Measurements from ENCODE around the gene SPATA3. TPM values are rescaled to one million over a fixed set of nuclear protein-coding genes. Genes with fewer than 3 reads are reported as not detected.

The SPATA3 gene
- total RNA-seq, 2 experiments from 2014 or later = not detected

DNA sequence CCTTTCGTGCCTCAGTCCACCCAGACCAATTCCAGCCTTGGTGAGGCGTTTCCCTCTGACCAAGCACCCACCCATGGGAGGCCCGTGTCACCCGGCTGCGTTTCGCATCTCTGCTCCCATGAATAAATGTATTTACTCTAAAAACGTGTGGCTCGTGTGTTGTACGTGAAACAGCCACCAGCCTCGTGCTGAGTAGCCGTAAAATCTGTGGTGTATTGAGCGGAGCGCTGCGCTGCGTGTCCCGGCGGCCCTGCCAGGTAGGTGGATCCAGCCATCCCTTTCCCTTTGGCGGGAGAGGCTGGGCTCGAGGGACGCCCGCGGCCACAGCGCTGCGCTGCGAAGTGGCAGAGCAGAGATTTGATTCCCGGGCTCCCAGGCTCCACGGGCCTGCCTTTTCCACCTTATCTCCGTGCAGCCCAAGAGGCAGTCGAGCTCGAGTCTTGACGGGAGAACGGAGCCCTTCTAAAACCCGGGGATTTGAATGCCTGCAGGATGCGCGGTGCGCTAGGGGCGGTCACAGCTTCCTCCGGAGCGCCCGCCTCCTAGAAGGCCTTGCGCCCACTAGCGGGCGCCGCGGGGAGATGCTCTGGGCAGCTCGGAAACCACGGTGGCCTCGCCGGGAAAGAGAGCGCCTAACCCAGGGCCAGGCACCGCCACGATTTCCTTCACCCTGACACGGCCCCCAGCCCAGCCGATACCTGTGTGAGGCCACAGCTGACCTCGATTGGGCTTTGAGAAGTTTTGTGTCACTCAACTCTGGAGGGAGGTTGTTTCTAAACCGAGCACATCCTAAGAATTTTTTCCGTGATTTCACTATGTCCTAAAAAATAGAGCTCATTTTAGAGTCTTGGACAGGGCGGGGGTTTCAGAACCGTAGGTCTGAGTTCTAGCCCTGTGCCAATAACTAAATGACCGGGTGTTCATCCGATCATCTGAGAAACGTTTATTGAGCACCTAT lies 56.9 kb downstream of the SPATA3 start:
- Mint-ChIP-seq H3K36me3 (ENCODE audit: low read depth) (peaks cover 5% of the 10 kb centered on the region), H3K4me1 (ENCODE audit: low read depth) (peaks cover 33% of the 10 kb centered on the region), H3K27me3 (peaks cover 16% of the 10 kb centered on the region), H3K27ac (peak overlapping the region; percentile 22), H3K4me3 (peak overlapping the region; percentile 88), H3K9me3 (no peaks in the 10 kb centered on the region)
- H3K4me1 ChIP-seq (ENCODE audit: insufficient read depth, low read length) = peaks cover 26% of the 10 kb centered on the region
- TF ChIP-seq, protein P1, sequence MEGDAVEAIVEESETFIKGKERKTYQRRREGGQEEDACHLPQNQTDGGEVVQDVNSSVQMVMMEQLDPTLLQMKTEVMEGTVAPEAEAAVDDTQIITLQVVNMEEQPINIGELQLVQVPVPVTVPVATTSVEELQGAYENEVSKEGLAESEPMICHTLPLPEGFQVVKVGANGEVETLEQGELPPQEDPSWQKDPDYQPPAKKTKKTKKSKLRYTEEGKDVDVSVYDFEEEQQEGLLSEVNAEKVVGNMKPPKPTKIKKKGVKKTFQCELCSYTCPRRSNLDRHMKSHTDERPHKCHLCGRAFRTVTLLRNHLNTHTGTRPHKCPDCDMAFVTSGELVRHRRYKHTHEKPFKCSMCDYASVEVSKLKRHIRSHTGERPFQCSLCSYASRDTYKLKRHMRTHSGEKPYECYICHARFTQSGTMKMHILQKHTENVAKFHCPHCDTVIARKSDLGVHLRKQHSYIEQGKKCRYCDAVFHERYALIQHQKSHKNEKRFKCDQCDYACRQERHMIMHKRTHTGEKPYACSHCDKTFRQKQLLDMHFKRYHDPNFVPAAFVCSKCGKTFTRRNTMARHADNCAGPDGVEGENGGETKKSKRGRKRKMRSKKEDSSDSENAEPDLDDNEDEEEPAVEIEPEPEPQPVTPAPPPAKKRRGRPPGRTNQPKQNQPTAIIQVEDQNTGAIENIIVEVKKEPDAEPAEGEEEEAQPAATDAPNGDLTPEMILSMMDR (IDR thresholded peaks at IDR 0.05) = peak; percentile 97
- ATAC-seq (ENCODE audit: poor library complexity) = peak; percentile 73
- intact Hi-C loops (cut with DNase I, micrococcal nuclease) = loop anchor here (2.0 to 10.0 kb wide), 6 partner anchors 145 to 730 kb away; partner anchors contain the start of genes CAB39 (in 1 of the 2) and PDE6D (in 1 of the 2)
- H3K4me3 ChIP-seq (ENCODE audit: low read length) = peak overlapping the region; percentile 81
- POLR2A ChIA-PET = interaction anchor here (0.6 to 1.6 kb wide), 5 partner anchors 14 to 579 kb away, joined by 3 to 13 read pairs (median 3); partner anchors contain the start of gene NCL
- H3K9me3 ChIP-seq (ENCODE audit: control insufficient read depth in 1 of 2, insufficient read depth in 1 of 2, low read length in 2 of 2) = no peaks in the 10 kb centered on the region
- CTCF ChIA-PET = interaction anchor here (0.6 to 1.3 kb wide), 16 partner anchors 9 to 399 kb away, joined by 3 to 8 read pairs (median 3); no protein-coding TSS in a partner anchor
- H3K36me3 ChIP-seq (ENCODE audit: insufficient read depth, low read length) = no peaks in the 10 kb centered on the region
- H3K27ac ChIP-seq (ENCODE audit: low read depth in 1 of 2, low read length in 2 of 2) = no peak overlapping the region
- peaks cover 0 to 3% of the 10 kb centered on the region in 2 experiments for H3K27me3 ChIP-seq (ENCODE audit: control insufficient read depth in 1 of 2, insufficient read depth in 2 of 2, low read length in 2 of 2)
- peak; percentile 65 to 92 (median 78) for DNase-seq

DNA sequence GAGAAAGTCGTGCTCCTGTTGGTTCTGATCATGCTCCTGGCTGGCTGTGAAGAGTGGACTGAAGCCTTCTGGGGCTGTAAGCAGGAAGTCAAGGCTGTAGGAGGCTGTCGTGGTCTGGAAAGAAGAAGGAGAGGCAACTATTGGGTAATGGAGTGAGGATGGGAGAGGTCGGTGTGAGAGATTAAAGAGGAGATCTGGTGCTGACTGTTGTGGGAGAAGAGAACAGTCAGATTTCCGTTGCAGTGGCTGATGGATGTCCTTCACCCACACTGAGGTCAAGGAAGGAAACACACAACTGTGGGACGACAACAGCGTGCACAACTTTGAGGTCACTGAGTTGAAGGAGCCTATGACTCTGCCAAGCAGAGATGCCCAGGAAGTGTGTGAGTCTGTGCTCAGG lies 57.9 kb downstream of the SPATA3 start:
- H3K27me3 ChIP-seq (ENCODE audit: control insufficient read depth in 1 of 2, insufficient read depth in 2 of 2, low read length in 2 of 2) = no peaks in the 10 kb centered on the region
- POLR2A ChIA-PET = no interaction called here
- no peaks in the 10 kb centered on the region for H3K9me3 ChIP-seq (ENCODE audit: control insufficient read depth in 1 of 2, insufficient read depth in 1 of 2, low read length in 2 of 2)
- Mint-ChIP-seq H3K27ac (no peak overlapping the region), H3K36me3 (ENCODE audit: low read depth) (peaks cover 5% of the 10 kb centered on the region), H3K4me1 (ENCODE audit: low read depth) (peaks cover 43% of the 10 kb centered on the region), H3K4me3 (peak overlapping the region; percentile 88), H3K27me3 (peaks cover 16% of the 10 kb centered on the region), H3K9me3 (no peaks in the 10 kb centered on the region)
- TF ChIP-seq, protein P1 (IDR thresholded peaks at IDR 0.05) = no peak
- intact Hi-C loops (cut with DNase I, micrococcal nuclease) = loop anchor here (2.0 to 10.0 kb wide), 6 partner anchors 147 to 728 kb away; partner anchors contain the start of genes CAB39 (in 1 of the 2) and PDE6D (in 1 of the 2)
- no peak for ATAC-seq (ENCODE audit: poor library complexity)
- CTCF ChIA-PET = no interaction called here
- no peak overlapping the region for H3K27ac ChIP-seq (ENCODE audit: low read depth in 1 of 2, low read length in 2 of 2)
- no peak overlapping the region for H3K4me3 ChIP-seq (ENCODE audit: low read length)
- H3K4me1 ChIP-seq (ENCODE audit: insufficient read depth, low read length) = peaks cover 34% of the 10 kb centered on the region
- no peaks in the 10 kb centered on the region for H3K36me3 ChIP-seq (ENCODE audit: insufficient read depth, low read length)
- no peak for DNase-seq
